ENCODE measurements around the gene GLRB.
A peak's percentile ranks its signal among the peaks of the same experiment; 100 is the strongest.
"Not testable (repeated sequence)": the region's sequence is repeated elsewhere in the genome, so short reads cannot be mapped to it uniquely, and the experiment has no call there.

Gene GLRB

DNA sequence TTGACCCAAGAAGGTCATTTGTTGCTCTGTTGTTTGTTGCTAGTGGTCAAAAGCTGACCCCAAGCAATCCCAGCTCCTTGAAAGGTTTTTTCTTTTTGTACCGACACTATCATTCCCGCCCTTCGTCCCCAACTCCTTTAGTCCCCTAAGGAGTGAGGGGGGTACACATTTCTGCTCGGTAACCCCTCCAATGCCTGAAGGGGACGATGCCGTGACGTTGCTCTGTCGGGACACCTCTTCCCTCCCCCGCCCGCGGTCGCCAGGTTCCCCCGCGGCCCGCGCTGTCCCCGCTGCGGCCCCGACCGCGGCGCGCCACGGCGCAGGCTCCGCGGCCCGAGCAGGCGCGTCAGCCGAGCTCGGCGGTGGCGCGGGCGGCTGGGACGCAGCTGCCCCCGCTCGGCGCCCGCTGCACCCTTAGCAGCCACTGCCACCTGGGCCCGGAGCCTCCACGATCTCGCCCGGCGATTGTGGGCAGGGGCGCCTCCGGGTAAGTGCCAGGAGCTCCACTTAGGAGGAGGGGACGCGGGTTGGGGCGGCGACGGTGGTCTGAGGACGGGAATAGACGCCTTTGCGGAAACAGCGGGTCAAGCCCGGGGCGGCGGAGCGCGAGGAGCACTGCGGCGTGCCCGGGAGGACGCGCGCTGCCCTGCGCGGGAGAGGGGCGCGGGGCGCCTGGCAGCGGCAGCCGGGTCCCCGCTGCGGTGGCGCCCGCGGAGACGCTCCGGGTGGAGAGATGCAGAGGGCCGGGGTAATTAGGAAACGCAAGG, at the start of gene GLRB:
TSS of gene GLRB (plus strand) at position 340 of the 767 bp plus-strand sequence. CDS start 1,875 bp downstream, outside the sequence.
- DNase-seq (ENCODE audit: low spot score) (no peak), FAIRE-seq (no peak)

DNA sequence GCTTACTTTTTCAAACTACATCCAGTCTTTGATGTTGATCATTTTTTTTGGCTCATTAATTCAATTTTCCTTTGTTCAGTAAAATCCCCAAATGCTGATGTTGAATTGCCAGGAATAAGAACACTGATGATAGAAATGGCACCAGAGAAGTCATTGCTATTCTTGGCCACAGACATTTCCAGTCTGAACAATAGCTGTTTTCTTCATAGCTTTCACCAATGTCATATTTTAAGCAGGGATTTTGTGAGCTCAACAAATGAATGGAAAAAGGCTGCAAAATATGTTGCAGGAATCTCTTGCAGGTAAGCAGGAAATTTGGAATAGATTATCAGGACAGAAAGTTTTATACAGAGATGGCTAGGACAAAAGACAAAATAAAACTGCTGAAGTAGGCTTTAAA, 40.5 kb upstream of the GLRB start:
- no peak for FAIRE-seq
- DNase-seq (ENCODE audit: low spot score) = no peak

DNA sequence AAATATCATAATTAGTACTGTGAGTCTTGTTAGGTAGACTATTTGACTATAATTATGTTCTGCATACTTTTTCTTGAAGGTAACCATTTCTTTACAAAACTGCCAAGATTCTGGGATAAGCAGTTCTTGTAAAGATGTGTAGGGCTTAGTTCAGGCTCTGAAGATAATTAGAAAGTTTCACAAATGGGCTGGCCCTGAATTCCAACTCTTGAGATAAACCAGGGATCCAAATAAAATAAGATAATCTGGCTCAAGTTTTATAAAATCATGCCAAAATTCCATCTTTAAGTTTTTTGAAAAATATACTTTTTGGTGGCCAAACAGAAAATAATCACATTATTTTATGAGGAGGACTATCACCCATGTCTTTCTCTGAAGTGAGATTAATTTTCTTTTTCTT, 35.5 kb upstream of the GLRB start:
- DNase-seq (ENCODE audit: low spot score) = no peak
- no peak for FAIRE-seq

DNA sequence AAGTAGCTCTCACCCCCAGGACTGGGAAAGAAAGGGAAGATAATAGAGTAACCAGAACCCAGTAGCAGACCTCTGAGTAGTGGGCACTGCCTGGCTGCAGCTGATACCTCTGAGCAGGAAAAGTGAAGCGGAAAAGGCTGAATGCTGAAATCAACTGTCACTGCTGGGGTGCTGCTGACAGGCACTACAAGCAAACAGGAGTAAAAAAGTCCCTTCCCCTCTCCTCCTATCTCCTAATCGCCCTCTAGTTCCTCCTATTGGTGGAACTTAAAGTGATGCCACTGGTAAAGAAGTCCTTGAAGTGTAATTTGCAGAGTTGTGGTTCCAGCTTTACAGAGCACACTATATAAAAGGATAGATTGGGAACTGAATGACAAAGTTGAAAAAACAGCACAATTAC, 32.8 kb upstream of the GLRB start:
- DNase-seq (ENCODE audit: low spot score) = peak; percentile 9
- FAIRE-seq = no peak

DNA sequence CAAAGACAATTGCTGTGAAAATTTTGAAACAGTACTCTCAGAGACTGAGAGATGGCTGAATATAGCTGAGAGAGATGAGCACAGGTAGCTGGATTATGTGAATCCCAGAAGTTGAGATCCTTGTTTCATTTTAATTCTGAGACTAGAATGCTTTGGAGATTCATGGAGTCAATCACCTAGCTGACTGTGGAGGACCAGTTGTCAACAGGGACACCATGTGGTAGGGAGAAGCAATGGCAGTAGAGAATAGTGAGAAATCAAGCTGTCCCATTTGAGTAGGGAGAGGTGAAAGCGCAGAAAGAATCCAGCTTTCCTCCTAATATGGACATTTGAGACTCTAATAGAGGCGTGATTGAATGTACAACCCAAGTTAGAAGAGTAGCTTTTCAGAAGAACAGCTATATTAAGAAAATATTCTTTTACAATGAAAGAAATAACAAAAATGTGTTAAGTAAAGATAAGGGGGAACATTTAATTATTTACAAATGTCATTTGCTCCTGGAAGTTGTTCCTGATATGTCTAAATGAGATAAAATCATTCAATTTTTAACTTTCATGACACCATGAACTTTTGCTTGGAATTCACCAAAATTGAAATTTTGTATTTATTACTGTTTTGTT, 30.3 kb upstream of the GLRB start:
- no peak for FAIRE-seq
- peak; percentile 55 for DNase-seq (ENCODE audit: low spot score)

DNA sequence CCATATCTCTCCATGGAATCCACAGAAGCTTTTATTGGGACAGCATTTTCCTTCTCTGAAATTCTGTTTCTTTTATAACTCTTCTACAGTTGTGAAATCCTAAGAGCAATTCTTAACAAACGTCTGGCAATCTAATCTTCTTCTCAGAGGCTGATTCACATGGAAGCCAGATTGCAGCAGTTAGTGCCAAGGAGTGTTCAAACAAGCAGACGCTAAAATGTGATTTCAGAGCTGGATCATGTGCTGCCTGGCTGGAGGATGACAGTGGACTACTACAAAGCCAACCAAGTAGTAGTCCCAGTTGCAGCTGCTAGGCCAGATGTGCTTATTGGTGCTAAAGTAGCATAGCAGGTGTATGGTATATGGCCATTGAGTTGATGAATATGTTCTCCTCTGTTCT, 27.7 kb upstream of the GLRB start:
- DNase-seq (ENCODE audit: low spot score) (no peak), FAIRE-seq (no peak)

DNA sequence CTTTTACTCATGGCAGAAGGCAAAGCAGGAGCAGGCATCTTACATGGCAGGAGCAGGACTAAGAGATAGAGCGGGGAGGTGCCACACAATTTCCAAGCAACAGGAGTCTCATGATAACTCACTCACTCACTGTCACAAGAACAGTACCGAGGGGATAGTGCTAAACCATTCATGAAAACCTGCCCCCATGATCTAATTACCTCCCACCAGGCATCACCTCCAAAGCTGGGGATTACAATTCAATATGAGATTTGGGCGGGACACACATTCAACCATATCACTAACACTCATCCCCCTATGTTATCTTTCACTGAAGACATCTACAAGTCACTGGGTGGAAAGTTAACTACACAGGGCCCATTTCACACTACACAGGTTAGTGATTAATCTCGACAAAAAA, 25.4 kb upstream of the GLRB start:
- FAIRE-seq (no peak), DNase-seq (ENCODE audit: low spot score) (no peak)

DNA sequence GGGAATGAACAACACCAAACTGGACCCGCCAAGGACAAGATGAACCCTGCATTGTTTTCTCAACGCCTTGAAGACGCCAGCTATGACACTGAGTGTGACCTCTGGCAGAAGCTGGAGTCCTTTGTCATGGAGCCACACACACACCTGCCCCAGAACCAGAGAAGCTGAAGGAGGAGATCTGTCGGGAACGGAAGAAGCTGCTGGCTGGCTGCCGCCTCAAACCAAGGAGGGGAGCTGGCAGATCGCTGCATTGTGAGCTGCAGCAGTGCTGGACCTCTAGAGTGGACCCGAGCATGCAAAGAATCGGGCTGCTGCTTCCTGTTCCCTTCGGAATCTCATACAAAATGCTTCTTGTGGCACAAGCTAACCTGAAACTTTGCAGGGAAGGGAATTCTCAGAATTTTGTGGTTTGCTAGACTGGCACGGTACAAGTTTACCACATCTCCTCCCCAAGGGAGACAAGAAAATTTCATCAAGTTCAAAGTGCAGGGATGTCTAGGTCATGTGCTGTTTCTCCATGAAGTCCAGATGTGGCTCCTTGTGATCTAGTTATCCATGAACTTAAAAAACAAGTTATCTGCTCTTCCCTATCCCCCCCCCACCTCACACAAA, 23.4 kb upstream of the GLRB start:
- no peak for FAIRE-seq
- DNase-seq (ENCODE audit: low spot score) = no peak

DNA sequence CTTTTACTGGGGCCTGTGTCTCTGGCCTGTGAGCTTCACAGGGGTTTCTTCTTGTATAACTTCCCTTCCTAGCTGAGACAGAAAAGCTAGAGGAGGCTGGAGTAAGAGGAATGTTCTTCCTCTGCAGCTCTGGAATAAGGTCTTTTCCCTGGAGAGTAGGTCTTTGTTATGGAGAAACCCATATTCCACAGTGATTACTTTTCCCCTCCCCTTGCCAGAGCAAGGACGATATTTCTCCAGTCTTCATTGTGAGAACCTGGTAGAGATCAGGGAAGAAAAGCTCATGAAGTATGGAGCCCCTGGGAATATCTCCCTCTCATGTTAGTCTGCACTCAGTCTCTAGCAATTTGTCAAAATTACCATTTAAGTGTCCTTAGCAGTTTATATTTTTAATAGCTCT, 18.7 kb upstream of the GLRB start:
- DNase-seq (ENCODE audit: low spot score) (no peak), FAIRE-seq (no peak)

DNA sequence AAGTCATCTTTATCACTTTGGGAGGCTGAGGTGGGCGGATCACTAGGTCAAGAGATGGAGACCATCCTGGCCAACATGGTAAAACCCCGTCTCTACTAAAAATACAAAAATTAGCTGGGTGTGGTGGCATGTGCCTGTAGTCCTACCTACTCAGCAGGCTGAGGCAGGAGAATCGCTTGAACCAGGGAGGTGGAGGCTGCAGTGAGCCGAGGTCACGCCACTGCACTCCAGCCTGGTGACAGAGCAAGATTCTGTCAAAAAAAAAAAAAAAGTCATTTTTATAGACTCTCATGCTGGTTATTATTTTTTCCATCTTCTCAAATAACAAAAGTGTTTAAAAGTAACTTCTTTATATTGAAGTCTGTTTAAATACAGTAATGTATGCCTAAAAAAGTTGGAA, 17.1 kb upstream of the GLRB start:
- DNase-seq (ENCODE audit: low spot score); FAIRE-seq: not testable (repeated sequence)

DNA sequence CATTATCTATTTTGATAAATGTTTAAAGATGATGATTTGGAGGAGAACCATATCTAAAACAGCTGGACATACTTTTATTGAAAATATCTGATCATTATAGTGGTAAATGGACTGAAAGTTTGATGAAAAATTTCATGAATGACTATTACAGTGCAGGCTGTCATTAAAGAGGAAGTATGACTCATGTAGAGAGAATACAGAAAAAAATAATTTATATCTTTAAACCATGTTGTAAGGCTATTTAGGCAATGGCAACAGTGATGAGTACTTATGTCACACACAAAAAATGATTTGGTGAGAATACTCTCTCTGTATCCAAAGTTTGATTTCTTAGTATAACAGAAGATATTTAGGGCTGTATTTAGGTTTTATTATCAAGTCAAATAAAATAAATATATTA, 3.9 kb upstream of the GLRB start:
- DNase-seq (ENCODE audit: low spot score) = peak; percentile 15
- no peak for FAIRE-seq

DNA sequence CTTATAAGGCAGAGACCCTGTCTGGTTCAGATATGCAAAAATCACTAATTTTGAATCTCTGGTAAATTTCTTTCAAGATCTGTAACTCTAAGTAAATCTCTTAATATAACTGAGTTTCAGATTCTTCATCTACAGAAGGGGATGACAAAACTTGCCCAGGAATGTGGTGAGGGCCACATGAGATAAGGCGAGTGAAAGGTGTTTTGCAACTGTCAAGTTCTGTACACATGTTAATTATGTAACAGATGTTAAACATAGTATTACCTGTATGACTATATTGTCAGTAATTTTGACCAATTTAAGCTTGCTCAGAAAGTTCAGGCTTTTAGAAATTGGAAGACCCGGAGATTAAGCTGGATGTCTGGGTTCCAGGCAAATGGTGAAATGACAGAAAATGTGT, 549 bp upstream of the GLRB start:
- DNase-seq (ENCODE audit: low spot score) (no peak), FAIRE-seq (no peak)

DNA sequence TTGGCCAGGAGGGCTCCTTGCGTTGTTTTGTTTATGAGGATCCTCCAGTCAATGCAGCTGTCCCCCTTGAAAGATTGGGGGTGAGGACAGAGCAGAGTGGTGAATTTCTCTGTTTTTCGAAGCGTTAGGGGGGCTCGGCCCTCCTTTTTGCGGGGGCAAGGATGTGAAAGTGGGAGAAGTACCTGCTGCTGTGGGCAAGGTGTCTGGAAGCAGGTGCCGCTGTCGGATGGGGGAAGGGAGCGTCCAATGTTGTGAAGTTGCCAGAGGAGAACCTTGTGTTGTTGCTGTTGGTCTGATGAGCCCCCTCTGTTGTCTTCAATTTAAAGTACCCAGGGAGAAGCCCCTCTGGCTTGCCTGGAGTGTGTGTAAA, 613 bp downstream of the GLRB start:
- FAIRE-seq (no peak), DNase-seq (ENCODE audit: low spot score) (no peak)

DNA sequence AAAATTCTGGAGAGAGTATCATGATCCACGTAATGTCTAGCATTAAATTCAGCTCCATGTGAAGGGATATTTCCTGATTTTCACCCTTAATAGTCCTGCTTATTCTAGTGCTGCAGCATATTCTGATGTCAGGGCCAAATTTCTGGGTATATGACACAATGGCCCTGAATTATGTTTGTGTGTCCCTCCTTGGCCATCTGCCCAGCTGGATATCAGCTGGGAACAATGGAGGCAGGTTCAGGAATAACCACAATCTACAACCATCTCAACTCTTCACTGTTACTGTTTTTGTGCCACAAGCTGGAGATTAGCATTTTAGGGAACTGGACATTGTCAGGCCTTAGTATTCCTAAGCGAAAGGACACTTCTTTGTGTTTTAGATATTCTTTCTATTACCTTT, 3.5 kb downstream of the GLRB start:
- FAIRE-seq = no peak
- no peak for DNase-seq (ENCODE audit: low spot score)

DNA sequence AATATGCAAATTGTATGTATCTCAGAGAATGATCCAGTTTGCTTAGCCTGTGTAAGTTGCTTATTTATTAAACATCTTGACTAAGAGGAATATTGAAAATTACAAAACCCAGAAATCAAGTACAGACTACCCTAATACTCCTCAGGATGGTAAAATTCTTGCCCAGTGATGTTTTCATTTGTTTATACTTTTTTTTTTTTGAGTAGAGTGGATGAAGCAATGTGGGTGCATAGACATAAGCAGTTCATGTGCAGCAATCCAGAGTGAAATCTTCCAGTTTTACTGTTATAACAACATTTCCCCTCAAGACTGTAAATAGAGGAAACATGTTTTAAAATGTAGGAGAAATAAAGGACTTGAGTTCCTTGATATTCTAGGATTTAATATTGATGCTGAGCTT, 4.7 kb downstream of the GLRB start:
- FAIRE-seq (no peak), DNase-seq (ENCODE audit: low spot score) (no peak)

DNA sequence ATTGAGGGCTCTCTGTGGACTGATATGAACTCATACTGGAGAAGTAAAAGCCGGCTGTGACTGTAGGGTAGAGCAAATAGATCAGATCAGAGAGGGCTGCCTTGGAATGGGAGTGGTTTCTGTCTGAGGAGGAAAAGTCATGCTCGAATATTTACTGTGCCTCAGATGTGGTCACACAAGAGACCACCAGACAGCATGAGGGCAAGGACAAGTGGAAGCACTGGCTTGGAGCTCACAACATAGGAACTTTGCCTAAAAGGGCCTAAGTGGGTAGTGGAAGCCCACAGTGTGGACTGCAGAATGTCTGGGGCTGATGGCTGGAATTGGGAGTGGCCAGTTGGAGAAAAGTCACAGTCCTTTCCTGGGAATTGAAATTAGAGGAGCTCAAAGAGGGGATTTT, 19.8 kb downstream of the GLRB start:
- FAIRE-seq = no peak
- DNase-seq (ENCODE audit: low spot score) = no peak

DNA sequence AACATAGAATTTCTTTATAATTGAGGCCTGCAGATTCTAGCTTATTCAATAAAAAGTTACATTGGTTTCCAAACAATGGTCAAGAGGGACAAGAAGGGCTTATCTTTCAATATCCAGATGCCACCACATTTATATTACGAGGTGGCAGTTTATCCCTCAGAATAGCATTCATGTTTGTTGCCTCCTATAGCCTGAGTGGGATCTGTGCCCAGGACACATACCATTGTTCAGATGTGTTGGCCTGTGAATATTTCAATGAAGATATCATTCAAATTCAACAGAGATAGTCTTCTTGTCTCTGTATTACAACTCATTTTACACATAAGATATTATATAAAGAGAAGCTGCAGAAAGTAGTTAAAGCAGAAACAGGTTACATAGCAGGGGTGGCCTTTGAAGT, 20.5 kb downstream of the GLRB start:
- DNase-seq (ENCODE audit: low spot score) (no peak), FAIRE-seq (no peak)

DNA sequence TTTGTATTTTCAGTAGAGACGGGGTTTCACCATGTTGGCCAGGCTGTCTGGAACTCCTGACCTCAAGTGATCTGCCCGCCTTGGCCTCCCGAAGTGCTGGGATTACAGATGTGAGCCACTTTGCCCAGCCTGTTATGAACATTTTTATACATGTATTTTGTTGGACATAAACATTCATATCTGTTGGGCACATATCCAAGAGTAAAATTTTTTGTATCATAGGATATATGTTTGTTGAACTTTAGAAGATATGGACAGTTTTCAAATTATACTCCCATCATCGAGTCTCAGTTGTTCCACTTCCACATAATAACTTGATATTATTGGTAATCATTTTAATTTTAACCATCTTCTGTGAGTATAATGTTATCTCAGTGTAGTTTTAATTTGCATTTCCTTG, 23.6 kb downstream of the GLRB start:
- DNase-seq (ENCODE audit: low spot score) (no peak), FAIRE-seq (no peak)

DNA sequence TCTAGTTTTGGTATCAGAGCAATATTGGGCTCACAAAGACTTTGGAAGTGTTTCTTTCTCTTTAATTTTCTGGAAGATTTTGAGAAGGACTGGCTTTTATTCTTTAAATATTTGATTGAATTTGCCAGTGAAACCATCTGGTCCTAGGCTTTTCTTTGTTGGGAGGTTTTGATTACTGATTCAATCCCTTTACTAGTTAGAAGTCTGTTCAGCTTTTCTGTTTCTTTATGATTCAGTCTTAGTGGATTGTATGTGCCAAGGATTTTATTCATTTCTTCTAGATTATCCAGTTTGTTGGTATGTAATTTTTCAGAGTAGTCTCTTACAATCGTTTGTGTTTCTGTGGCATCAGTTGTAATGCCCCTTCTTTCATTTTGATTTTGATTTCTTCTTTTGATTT, 28.6 kb downstream of the GLRB start:
- no peak for FAIRE-seq
- DNase-seq (ENCODE audit: low spot score) = no peak

DNA sequence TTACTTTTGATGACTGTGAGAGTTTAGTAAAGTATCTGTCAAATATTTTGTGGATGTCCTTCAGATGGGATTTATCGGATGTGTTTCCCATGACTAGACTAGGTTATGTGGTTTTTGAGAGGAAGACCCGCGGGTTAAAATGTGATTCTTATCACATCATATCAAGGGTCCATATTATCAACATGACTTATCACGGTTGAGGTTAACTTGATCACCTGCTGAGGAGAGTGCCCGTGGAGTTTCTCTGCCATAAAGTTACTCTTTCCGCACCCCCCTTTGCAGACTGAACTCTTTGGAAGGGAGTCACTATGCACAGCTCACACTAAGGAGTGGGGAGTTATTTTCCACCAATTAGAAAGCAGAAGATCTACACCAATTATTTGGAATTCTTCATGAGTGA, 38.7 kb downstream of the GLRB start:
- FAIRE-seq (no peak), DNase-seq (ENCODE audit: low spot score) (peak; percentile 45)

DNA sequence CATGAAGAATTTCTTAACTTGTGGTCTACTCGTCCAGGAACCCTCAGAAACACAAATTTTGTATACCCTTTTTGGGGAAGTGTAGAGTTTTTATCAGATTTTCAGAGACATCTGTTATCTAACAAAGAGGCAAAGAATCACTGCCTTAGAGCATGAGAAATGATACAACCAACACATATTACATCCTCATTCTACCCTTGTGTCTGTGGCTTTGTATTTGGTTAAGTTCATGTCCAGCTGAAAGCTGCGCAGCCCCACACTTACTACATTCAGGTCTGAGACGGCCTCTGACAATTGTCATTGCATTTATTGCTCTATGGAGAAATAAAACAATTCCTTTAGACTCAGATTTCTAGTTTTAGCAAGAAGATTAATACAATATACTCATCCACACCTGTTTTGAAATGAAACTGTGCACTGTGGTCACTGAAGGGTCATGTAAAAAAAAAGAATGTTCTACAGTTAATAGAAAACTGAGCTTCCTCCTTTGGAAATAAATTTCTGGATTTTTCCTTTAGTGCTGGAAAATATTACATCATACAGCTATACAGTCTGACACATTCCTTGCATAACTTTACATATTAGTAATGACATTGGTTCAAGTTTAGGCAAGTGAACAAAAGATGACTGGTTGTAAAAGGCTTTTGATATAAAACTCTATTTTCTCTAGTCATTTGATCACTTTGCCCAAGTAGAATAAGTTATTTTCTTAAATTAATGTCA, 39.8 kb downstream of the GLRB start:
- peak; percentile 93 for FAIRE-seq
- DNase-seq (ENCODE audit: low spot score) = peak; percentile 85

DNA sequence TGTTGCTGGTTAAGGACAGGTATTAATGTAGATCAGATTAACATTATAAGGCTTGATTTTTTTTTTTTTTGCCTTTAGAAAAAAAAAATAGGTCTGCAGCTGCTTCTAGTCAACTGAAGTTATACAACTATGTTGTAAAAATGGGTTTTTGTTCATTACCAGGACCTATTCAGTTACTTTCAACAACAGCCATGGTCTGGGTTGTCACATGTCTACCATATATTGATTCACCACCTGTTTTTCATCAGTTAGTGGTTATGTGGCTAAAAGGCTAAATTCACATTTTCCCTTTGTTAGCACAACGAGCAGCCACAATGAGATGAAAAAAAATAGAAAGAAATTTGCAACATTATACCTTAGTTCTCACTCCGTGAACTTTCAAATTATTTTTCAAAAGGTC, 45.5 kb downstream of the GLRB start:
- DNase-seq (ENCODE audit: low spot score) (no peak), FAIRE-seq (no peak)

Data from RCC 7860 (cell line).